ENCODE measurements around the gene MCU. TPM values are rescaled to one million over a fixed set of nuclear protein-coding genes. Genes with fewer than 3 reads are reported as not detected.

MCU gene
- total RNA-seq, 1 donor from 2014 or later = 31.4 TPM

DNA sequence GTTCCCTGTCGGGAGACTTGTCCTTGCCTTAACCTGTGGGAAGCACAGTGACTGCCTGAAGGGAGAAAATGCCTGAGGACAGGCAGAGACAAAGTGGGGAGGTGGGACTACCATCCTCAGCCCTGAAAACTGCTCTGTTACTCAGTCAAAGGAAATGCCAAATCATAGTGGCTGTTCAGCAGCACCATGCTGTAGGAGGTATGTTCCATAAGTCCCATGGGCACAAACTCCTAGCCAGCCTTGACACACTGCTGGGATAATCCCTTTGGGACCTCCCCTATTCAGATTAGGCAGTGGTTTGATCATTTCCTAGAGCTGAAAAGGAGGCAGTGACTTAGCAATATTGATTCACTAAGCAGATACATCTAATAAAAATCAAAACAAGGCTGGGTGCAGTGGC, 80.1 kb downstream of the MCU start:
- H3K4me1 Mint-ChIP-seq (ENCODE audit: unreplicated experiment) = peaks cover 6% of the 10 kb centered on the region
- H3K27me3 Mint-ChIP-seq (ENCODE audit: unreplicated experiment) = no peaks in the 10 kb centered on the region
- H3K27ac Mint-ChIP-seq (ENCODE audit: unreplicated experiment) = no peak overlapping the region
- DNase-seq (ENCODE audit: extremely low spot score, unreplicated experiment) = no peak
- H3K4me3 Mint-ChIP-seq (ENCODE audit: unreplicated experiment) = no peak overlapping the region
- H3K9me3 Mint-ChIP-seq (ENCODE audit: unreplicated experiment) = peaks cover 7% of the 10 kb centered on the region
- TF ChIP-seq CTCF (IDR thresholded peaks at IDR 0.05) = no peak
- peaks cover 24% of the 10 kb centered on the region for H3K36me3 Mint-ChIP-seq (ENCODE audit: unreplicated experiment)

GRCh38 chr10:72779874-72780273, 87.9 kb downstream of the MCU start:
- Mint-ChIP-seq H3K9me3 (ENCODE audit: unreplicated experiment) (peaks cover 10% of the 10 kb centered on the region), H3K27ac (ENCODE audit: unreplicated experiment) (no peak overlapping the region), H3K36me3 (ENCODE audit: unreplicated experiment) (peaks cover 11% of the 10 kb centered on the region), H3K4me1 (ENCODE audit: unreplicated experiment) (peaks cover 32% of the 10 kb centered on the region), H3K27me3 (ENCODE audit: unreplicated experiment) (no peaks in the 10 kb centered on the region), H3K4me3 (ENCODE audit: unreplicated experiment) (no peak overlapping the region)
- DNase-seq (ENCODE audit: extremely low spot score, unreplicated experiment) = no peak
- no peak for TF ChIP-seq CTCF (IDR thresholded peaks at IDR 0.05)

DNA sequence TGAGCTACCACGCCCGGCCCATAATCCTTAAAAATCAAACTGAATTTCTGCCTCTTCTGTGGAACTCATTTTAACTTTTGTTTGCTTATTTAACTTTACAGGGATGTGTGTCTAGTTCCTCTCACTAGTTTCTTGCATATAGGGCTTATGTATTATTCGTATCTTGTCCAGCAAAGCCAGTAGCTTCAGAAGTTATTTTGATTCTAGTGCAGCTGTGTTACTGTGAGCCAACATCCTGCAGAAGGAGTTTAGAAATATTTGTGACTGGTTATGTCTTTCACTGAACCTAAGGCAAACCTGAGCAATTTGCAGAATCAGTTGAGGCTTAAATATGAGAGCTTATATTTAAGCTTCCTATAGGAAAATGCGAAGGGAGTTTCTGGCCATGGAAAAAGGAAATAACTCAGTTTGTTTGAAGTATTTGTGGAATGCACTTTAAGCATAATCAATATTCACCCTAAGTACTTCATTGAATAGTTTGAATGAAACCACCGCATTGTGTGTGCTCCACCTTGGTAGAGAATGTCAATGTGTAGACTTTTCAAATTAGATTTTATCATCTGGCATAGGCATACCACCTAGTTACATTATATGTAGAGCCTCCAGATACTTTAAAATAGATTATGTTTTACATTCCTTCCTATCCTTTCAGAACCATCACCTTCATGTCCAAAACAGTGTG, 90.8 kb downstream of the MCU start:
- H3K27me3 Mint-ChIP-seq (ENCODE audit: unreplicated experiment) = no peaks in the 10 kb centered on the region
- peaks cover 1% of the 10 kb centered on the region for H3K36me3 Mint-ChIP-seq (ENCODE audit: unreplicated experiment)
- TF ChIP-seq CTCF (IDR thresholded peaks at IDR 0.05) = no peak
- no peak overlapping the region for H3K4me3 Mint-ChIP-seq (ENCODE audit: unreplicated experiment)
- H3K9me3 Mint-ChIP-seq (ENCODE audit: unreplicated experiment) = peaks cover 4% of the 10 kb centered on the region
- no peak for DNase-seq (ENCODE audit: extremely low spot score, unreplicated experiment)
- H3K4me1 Mint-ChIP-seq (ENCODE audit: unreplicated experiment) = peaks cover 53% of the 10 kb centered on the region
- peak overlapping the region; percentile 88 for H3K27ac Mint-ChIP-seq (ENCODE audit: unreplicated experiment)

- Mint-ChIP-seq H3K4me1 (ENCODE audit: unreplicated experiment) (peaks cover 55% of the 10 kb centered on the region), H3K4me3 (ENCODE audit: unreplicated experiment) (peak overlapping the region; percentile 32), H3K27ac (ENCODE audit: unreplicated experiment) (peak overlapping the region; percentile 88), H3K36me3 (ENCODE audit: unreplicated experiment) (peaks cover 1% of the 10 kb centered on the region), H3K27me3 (ENCODE audit: unreplicated experiment) (no peaks in the 10 kb centered on the region), H3K9me3 (ENCODE audit: unreplicated experiment) (peaks cover 4% of the 10 kb centered on the region)
- no peak for TF ChIP-seq CTCF (IDR thresholded peaks at IDR 0.05)
- no peak for DNase-seq (ENCODE audit: extremely low spot score, unreplicated experiment)
Observed at GRCh38 chr10:72783410-72783833, 91.5 kb downstream of the MCU start.

GRCh38 chr10:72784551-72785351, 92.8 kb downstream of the MCU start:
- TF ChIP-seq CTCF (IDR thresholded peaks at IDR 0.05) = no peak
- H3K4me3 Mint-ChIP-seq (ENCODE audit: unreplicated experiment) = peak overlapping the region; percentile 51
- peaks cover 55% of the 10 kb centered on the region for H3K4me1 Mint-ChIP-seq (ENCODE audit: unreplicated experiment)

More at GRCh38 chr10:72784551-72785351, 92.8 kb downstream of the MCU start:
- peak overlapping the region; percentile 88 for H3K27ac Mint-ChIP-seq (ENCODE audit: unreplicated experiment)
- H3K9me3 Mint-ChIP-seq (ENCODE audit: unreplicated experiment) = peaks cover 3% of the 10 kb centered on the region
- no peaks in the 10 kb centered on the region for H3K36me3 Mint-ChIP-seq (ENCODE audit: unreplicated experiment)
- no peak for DNase-seq (ENCODE audit: extremely low spot score, unreplicated experiment)
- H3K27me3 Mint-ChIP-seq (ENCODE audit: unreplicated experiment) = no peaks in the 10 kb centered on the region
